D721Med (cell line): ENCODE data around the gene GRIN2D.
"Not testable (repeated sequence)": the region's sequence is repeated elsewhere in the genome, so short reads cannot be mapped to it uniquely, and the experiment has no call there.

ENCODE experiments used
- DNase-seq: peaks from one replicate; pipeline ENCODE4 v3.0.0; 2011; ENCODE audit warnings: low spot score; ENCODE audit not compliant: insufficient read length
- FAIRE-seq: peaks from 2 replicates; lab custom pipeline; 2011; peaks lifted over from hg19 to GRCh38; lab: Jason Lieb, UNC
- CTCF ChIP-seq: IDR thresholded peaks from 2 replicates; pipeline ENCODE4 v1.5.1; 2012; ENCODE audit warnings: mild to moderate bottlenecking, control low read depth; ENCODE audit not compliant: insufficient read depth; ENCODE audit errors: missing control alignments

GRIN2D gene

GRCh38 chr19:48382286-48382685, 11.2 kb upstream of the GRIN2D start:
- no peak for FAIRE-seq

GRCh38 chr19:48385461-48386087, 7.9 kb upstream of the GRIN2D start:
- FAIRE-seq = no peak
- TF ChIP-seq CTCF = no peak
- DNase-seq = no peak

More at GRCh38 chr19:48382286-48382685, 11.2 kb upstream of the GRIN2D start:
- TF ChIP-seq CTCF = no peak
- DNase-seq = no peak

GRCh38 chr19:48386981-48387380, 6.5 kb upstream of the GRIN2D start:
- DNase-seq (no peak), FAIRE-seq (no peak)
- no peak for TF ChIP-seq CTCF

- FAIRE-seq = no peak
- peak; percentile 27 for TF ChIP-seq CTCF
- DNase-seq = no peak
Measured at GRCh38 chr19:48390188-48391099, 3.0 kb upstream of the GRIN2D start.

- no peak for FAIRE-seq
- DNase-seq = peak; percentile 82
- peak; percentile 59 for TF ChIP-seq CTCF
Measured at GRCh38 chr19:48391100-48392005, 2.1 kb upstream of the GRIN2D start, which contains the start of gene KDELR1. KDELR1 (minus strand) TSS chr19:48391551; CDS start chr19:48391358, 193 bp downstream.

- DNase-seq, FAIRE-seq: not testable (repeated sequence)
Measured at GRCh38 chr19:48392006-48392344, 1.5 kb upstream of the GRIN2D start.
